Measurements from ENCODE around the gene PRDM11. TPM values are rescaled to one million over a fixed set of nuclear protein-coding genes. Genes with fewer than 3 reads are reported as not detected.
"Not testable (repeated sequence)": the region's sequence is repeated elsewhere in the genome, so short reads cannot be mapped to it uniquely, and the experiment has no call there.

The PRDM11 gene
- total and polyA plus RNA-seq, 4 experiments from 2014 or later: 0.30 to 8.5 (median 4.4) TPM

DNA sequence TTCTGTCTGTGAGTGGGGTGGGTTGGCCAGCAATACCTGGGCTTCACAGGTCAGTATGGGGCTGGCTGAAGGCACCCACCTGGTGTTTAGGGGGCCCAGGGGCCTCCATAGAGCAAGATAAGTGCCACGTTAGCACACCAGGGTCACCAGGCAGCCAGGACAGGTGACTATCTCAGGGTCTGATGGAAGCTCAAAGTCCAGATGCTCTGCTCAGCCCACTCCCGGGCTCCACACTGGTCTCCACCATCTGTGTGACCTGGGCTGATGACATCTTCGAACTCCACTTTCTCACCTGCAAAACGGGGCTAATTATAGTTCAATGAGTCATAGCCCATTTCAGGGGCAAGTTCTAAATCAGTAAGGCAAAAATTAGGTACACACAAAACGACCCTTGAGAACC is 39.4 kb upstream of the PRDM11 start:
- ChIA-PET CTCF (ENCODE audit: partially characterized antibody) (interaction anchor here (2.3 to 23.6 kb wide), 5 partner anchors 12 to 222 kb away, joined by 8 to 1298 read pairs (median 96); partner anchors contain the start of gene SYT13), POLR2A (ENCODE audit: partially characterized antibody) (no interaction called here)
- H3K36me3 ChIP-seq (ENCODE audit: insufficient read depth, low read length): no peaks in the 10 kb centered on the region
- H3K4me1 ChIP-seq (ENCODE audit: insufficient read depth, low read length): peaks cover 14% of the 10 kb centered on the region
- no peaks in the 10 kb centered on the region for H3K27me3 ChIP-seq (ENCODE audit: insufficient read depth, low read length)
- intact Hi-C loops (cut with micrococcal nuclease): no loop called here
- Mint-ChIP-seq H3K4me3 (no peak overlapping the region), H3K27ac (no peak overlapping the region), H3K4me1 (peaks cover 7 to 13% (median 13%) of the 10 kb centered on the region in 4 donors), H3K9me3 (no peaks in the 10 kb centered on the region), H3K27me3 (peaks cover 3 to 12% of the 10 kb centered on the region in 2 donors), H3K36me3 (no peaks in the 10 kb centered on the region)
- no peak for DNase-seq
- H3K4me3 ChIP-seq (ENCODE audit: low read length in 2 of 2): no peak overlapping the region
- no peaks in the 10 kb centered on the region for H3K9me3 ChIP-seq (ENCODE audit: control insufficient read depth in 1 of 2, low read length in 2 of 2)
- H3K27ac ChIP-seq (ENCODE audit: low read depth, low read length): no peak overlapping the region

DNA sequence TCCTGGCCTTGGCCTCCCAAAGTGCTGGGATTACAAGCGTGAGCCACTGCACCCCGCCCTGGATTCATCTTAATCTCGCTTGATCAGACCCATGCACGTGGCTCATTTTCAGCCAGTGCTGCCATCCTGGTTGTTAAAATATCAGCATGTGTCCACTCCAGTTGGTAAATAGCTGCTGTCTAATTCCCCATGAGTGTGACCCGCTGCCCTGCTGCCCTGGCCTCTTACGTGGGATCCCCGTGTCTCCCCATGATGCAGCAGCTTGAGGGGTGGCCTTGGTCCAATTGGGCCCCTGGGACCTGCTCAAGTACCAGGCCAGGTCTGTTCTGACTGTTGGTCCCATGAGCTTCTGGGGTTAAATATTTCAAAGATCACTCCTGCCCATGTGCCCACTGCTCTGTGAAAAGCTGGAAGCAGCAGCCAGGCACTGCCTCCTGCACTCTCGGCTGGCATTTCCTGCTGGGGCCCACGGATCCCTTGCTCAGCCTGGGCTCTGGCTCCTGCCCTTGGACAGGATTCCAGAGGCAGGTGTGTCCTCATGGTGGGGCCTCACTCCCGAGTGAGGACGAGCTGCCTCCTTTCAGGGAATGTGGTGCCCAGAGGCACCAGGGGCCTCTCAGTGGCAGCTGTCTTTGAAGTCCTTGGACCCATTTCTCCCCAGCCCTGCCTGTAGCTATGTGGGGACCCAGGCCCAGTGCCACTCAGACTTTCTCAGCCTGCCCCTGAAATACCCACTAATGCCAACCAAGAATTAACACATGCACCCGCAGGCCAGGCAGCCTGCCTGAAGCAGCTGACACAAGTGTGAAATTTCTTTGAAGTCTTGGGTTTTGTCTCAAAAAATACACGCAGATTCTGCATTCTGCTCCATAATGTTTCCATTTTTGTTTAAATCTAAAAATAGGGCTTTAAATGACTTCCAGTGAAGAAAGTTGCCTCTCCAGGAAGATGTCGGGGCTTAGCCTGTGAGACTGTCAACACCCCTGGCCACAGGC is 38.1 kb upstream of the PRDM11 start:
- Histone ChIP-seq H3K36me3 (ENCODE audit: insufficient read depth, low read length) (no peaks in the 10 kb centered on the region), H3K9me3 (ENCODE audit: control insufficient read depth in 1 of 2, low read length in 2 of 2) (no peaks in the 10 kb centered on the region), H3K27ac (ENCODE audit: low read depth, low read length) (no peak overlapping the region), H3K4me3 (ENCODE audit: low read length in 2 of 2) (no peak overlapping the region), H3K4me1 (ENCODE audit: insufficient read depth, low read length) (peaks cover under 1% of the 10 kb centered on the region), H3K27me3 (ENCODE audit: insufficient read depth, low read length) (no peaks in the 10 kb centered on the region)
- Mint-ChIP-seq H3K4me1 (peaks cover 0 to 2% (median under 1%) of the 10 kb centered on the region in 4 donors), H3K9me3 (no peaks in the 10 kb centered on the region), H3K36me3 (no peaks in the 10 kb centered on the region), H3K4me3 (no peak overlapping the region), H3K27me3 (peaks cover 7 to 21% of the 10 kb centered on the region in 2 donors), H3K27ac (no peak overlapping the region)
- POLR2A ChIA-PET (ENCODE audit: partially characterized antibody): no interaction called here
- intact Hi-C loops (cut with micrococcal nuclease): no loop called here
- no peak for DNase-seq
- CTCF ChIA-PET (ENCODE audit: partially characterized antibody): interaction anchor here (1.0 to 23.6 kb wide), 13 partner anchors 8 to 221 kb away, joined by 3 to 1298 read pairs (median 4); partner anchors contain the start of gene SYT13

DNA sequence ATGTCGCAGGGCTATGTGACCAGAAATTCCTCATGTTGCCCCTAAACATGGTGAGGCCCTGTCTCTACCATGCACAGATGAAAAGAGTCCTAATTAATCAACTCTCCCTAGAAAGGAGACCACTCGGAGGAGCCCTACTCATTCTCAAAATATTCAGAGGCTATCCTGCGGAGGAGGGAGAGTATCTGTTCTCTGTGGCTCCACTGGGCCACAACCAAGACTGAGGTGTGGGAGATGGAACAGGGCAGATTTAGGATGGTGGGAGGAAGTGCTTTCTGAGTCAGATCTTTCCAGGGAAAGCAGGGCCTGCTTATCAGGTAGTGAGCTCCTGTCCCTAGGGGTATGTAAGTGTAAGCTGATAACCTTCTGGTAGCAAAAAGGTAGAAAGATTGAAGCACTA is 37.0 kb upstream of the PRDM11 start:
- no peak overlapping the region for H3K27ac Mint-ChIP-seq
- intact Hi-C loops (cut with micrococcal nuclease): no loop called here
- peaks cover 14 to 28% of the 10 kb centered on the region in 2 donors for H3K27me3 Mint-ChIP-seq
- no peaks in the 10 kb centered on the region for H3K36me3 ChIP-seq (ENCODE audit: insufficient read depth, low read length)
- H3K4me3 ChIP-seq (ENCODE audit: low read length in 2 of 2): no peak overlapping the region
- H3K4me1 ChIP-seq (ENCODE audit: insufficient read depth, low read length): no peaks in the 10 kb centered on the region
- H3K27ac ChIP-seq (ENCODE audit: low read depth, low read length): no peak overlapping the region
- no peaks in the 10 kb centered on the region for H3K9me3 ChIP-seq (ENCODE audit: control insufficient read depth in 1 of 2, low read length in 2 of 2)
- ChIA-PET CTCF (ENCODE audit: partially characterized antibody) (interaction anchor here (0.8 to 23.6 kb wide), 18 partner anchors 9 to 263 kb away, joined by 3 to 1298 read pairs (median 7); partner anchors contain the start of gene SYT13), POLR2A (ENCODE audit: partially characterized antibody) (interaction anchor here (1.0 kb wide), 1 partner anchor 233 kb away, joined by 3 read pairs; no protein-coding TSS in a partner anchor)
- no peak for DNase-seq
- peaks cover 0 to 2% (median 0%) of the 10 kb centered on the region in 4 donors for H3K4me1 Mint-ChIP-seq
- peaks cover 0 to 1% (median 0%) of the 10 kb centered on the region in 8 donors for H3K9me3 Mint-ChIP-seq
- H3K27me3 ChIP-seq (ENCODE audit: insufficient read depth, low read length): no peaks in the 10 kb centered on the region
- H3K36me3 Mint-ChIP-seq: no peaks in the 10 kb centered on the region
- H3K4me3 Mint-ChIP-seq: no peak overlapping the region

DNA sequence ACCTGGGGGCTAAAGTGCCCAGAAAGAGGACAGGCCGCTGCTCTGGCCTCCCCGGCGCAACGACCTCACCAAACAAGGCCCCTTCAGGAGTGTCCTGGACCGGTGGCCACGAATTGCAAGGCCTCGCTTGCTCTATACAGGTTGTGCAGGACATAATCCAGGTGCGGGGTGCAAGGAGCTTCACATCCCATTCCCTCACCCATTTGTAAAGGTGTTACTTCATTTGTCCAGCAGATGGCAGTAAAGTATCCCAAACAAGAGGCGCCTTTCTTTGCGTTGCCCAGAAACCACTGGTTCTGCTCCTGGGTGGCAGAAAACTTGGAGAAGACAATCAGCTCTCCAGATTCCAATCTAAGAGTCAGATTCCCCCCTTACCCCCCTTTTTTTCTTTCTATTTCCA is 35.9 kb upstream of the PRDM11 start:
- DNase-seq: peak; percentile 45 to 71 (median 64)
- no peaks in the 10 kb centered on the region for H3K36me3 Mint-ChIP-seq
- Histone ChIP-seq H3K27me3 (ENCODE audit: insufficient read depth, low read length) (no peaks in the 10 kb centered on the region), H3K4me3 (ENCODE audit: low read length in 2 of 2) (no peak overlapping the region), H3K4me1 (ENCODE audit: insufficient read depth, low read length) (no peaks in the 10 kb centered on the region), H3K27ac (ENCODE audit: low read depth, low read length) (no peak overlapping the region), H3K9me3 (ENCODE audit: control insufficient read depth in 1 of 2, low read length in 2 of 2) (no peaks in the 10 kb centered on the region), H3K36me3 (ENCODE audit: insufficient read depth, low read length) (no peaks in the 10 kb centered on the region)
- no peak overlapping the region for H3K4me3 Mint-ChIP-seq
- H3K27ac Mint-ChIP-seq: no peak overlapping the region
- intact Hi-C loops (cut with micrococcal nuclease): loop anchor here (1.0 to 2.0 kb wide), 3 partner anchors 36 to 222 kb away; partner anchors contain the start of gene PRDM11
- H3K27me3 Mint-ChIP-seq: peaks cover 17 to 30% of the 10 kb centered on the region in 2 donors
- peaks cover 0 to 2% (median 0%) of the 10 kb centered on the region in 4 donors for H3K4me1 Mint-ChIP-seq
- ChIA-PET POLR2A (ENCODE audit: partially characterized antibody) (interaction anchor here (0.7 to 0.9 kb wide), 3 partner anchors 136 to 222 kb away, joined by 3 to 4 read pairs (median 3); no protein-coding TSS in a partner anchor), CTCF (ENCODE audit: partially characterized antibody) (interaction anchor here (0.6 to 23.6 kb wide), 43 partner anchors 9 to 262 kb away, joined by 3 to 1298 read pairs (median 4); partner anchors contain the start of gene SYT13)
- H3K9me3 Mint-ChIP-seq: peaks cover 0 to 5% (median 0%) of the 10 kb centered on the region in 8 donors

DNA sequence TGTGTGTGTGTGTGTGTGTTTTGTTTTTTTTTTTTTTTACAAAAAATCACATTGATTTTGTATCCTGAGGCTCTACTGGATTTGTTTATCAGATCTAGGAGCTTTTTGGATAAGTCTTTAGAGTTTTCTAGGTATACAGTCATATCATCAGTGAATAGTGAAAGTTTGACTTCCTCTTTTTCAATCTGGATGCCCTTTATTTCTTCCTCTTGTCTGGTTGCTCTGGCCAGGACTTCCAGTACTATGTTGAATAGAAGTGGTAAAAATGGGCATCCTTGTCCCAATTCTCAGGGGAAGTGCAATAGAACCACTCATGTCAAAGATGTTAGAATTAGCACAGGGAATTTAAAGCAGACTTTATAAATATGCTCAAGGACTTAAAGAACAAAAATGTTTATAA is 32.6 kb upstream of the PRDM11 start:
- Mint-ChIP-seq H3K27ac (no peak overlapping the region), H3K4me3 (no peak overlapping the region), H3K27me3 (peaks cover 26 to 42% of the 10 kb centered on the region in 2 donors), H3K9me3 (peaks cover 0 to 5% (median 0%) of the 10 kb centered on the region in 8 donors), H3K4me1 (no peaks in the 10 kb centered on the region), H3K36me3 (no peaks in the 10 kb centered on the region)
- intact Hi-C loops (cut with micrococcal nuclease): no loop called here
- DNase-seq: no peak
- CTCF ChIA-PET (ENCODE audit: partially characterized antibody): interaction anchor here (0.7 to 23.6 kb wide), 5 partner anchors 10 to 226 kb away, joined by 4 to 1298 read pairs (median 24); no protein-coding TSS in a partner anchor
- no peak overlapping the region for H3K27ac ChIP-seq (ENCODE audit: low read depth, low read length)
- no peaks in the 10 kb centered on the region for H3K9me3 ChIP-seq (ENCODE audit: control insufficient read depth in 1 of 2, low read length in 2 of 2)
- POLR2A ChIA-PET (ENCODE audit: partially characterized antibody): no interaction called here
- H3K4me1 ChIP-seq (ENCODE audit: insufficient read depth, low read length): no peaks in the 10 kb centered on the region
- H3K27me3 ChIP-seq (ENCODE audit: insufficient read depth, low read length): no peaks in the 10 kb centered on the region
- H3K4me3 ChIP-seq (ENCODE audit: low read length in 2 of 2): no peak overlapping the region
- H3K36me3 ChIP-seq (ENCODE audit: insufficient read depth, low read length): no peaks in the 10 kb centered on the region

DNA sequence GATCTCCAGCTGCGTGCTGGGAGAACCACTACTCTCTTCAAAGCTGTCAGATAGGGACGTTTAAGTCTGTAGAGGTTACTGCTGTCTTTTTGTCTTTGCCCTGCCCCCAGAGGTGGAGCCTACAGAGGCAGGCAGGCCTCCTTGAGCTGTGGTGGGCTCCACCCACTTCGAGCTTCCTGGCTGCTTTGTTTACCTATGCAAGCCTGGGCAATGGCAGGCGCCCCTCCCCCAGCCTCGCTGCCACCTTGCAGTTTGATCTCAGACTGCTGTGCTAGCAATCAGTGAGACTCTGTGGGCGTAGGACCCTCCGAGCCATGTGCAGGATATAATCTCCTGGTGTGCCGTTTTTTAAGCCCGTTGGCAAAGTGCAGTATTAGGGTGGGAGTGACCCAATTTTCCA is 18.6 kb upstream of the PRDM11 start:
- H3K36me3 Mint-ChIP-seq; H3K9me3 ChIP-seq (ENCODE audit: control insufficient read depth in 1 of 2, low read length in 2 of 2); H3K4me3 Mint-ChIP-seq; H3K27ac ChIP-seq (ENCODE audit: low read depth, low read length); intact Hi-C loops (cut with micrococcal nuclease); H3K4me3 ChIP-seq (ENCODE audit: low read length in 2 of 2); H3K4me1 Mint-ChIP-seq; CTCF ChIA-PET (ENCODE audit: partially characterized antibody); H3K4me1 ChIP-seq (ENCODE audit: insufficient read depth, low read length); H3K36me3 ChIP-seq (ENCODE audit: insufficient read depth, low read length); H3K27me3 ChIP-seq (ENCODE audit: insufficient read depth, low read length); H3K27ac Mint-ChIP-seq: not testable (repeated sequence)
- peak in 2 of 5 donors; percentile 17 to 31 for DNase-seq
- Mint-ChIP-seq H3K9me3 (peaks cover 0 to 16% (median 10%) of the 10 kb centered on the region in 8 donors), H3K27me3 (peaks cover 9 to 32% of the 10 kb centered on the region in 2 donors)
- POLR2A ChIA-PET (ENCODE audit: partially characterized antibody): interaction anchor here (0.6 kb wide), 1 partner anchor 517 kb away, joined by 3 read pairs; no protein-coding TSS in a partner anchor

DNA sequence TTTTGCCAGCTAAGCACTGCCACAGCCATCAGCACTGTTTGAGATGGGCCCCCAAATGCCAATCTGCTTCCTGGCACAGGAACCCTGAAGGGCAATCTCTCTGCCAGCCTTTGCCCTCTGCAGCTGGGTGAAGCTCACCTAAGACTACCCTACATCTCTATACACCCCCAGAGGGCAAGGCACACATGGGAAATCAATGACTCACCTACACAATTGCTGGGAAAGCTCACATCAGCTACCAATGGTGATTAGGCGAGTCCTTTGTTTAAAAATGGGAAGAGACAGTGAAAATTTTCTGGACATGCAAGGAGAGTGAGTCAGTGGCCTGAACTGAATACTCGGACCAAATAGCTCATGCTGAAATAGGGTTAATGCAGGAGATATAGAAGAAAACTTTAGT is 12.6 kb upstream of the PRDM11 start:
- Histone ChIP-seq H3K4me3 (ENCODE audit: low read length in 2 of 2) (no peak overlapping the region), H3K27me3 (ENCODE audit: insufficient read depth, low read length) (no peaks in the 10 kb centered on the region), H3K36me3 (ENCODE audit: insufficient read depth, low read length) (no peaks in the 10 kb centered on the region), H3K27ac (ENCODE audit: low read depth, low read length) (no peak overlapping the region), H3K4me1 (ENCODE audit: insufficient read depth, low read length) (no peaks in the 10 kb centered on the region), H3K9me3 (ENCODE audit: control insufficient read depth in 1 of 2, low read length in 2 of 2) (no peaks in the 10 kb centered on the region)
- ChIA-PET POLR2A (ENCODE audit: partially characterized antibody) (no interaction called here), CTCF (ENCODE audit: partially characterized antibody) (interaction anchor here (0.7 to 1.1 kb wide), 3 partner anchors 23 to 198 kb away, joined by 3 to 5 read pairs (median 4); no protein-coding TSS in a partner anchor)
- Mint-ChIP-seq H3K9me3 (peaks cover 0 to 14% (median 9%) of the 10 kb centered on the region in 8 donors), H3K27me3 (peaks cover 21 to 44% of the 10 kb centered on the region in 2 donors), H3K36me3 (peaks cover 2 to 4% of the 10 kb centered on the region in 2 donors), H3K27ac (no peak overlapping the region), H3K4me3 (no peak overlapping the region), H3K4me1 (no peaks in the 10 kb centered on the region)
- DNase-seq: no peak
- intact Hi-C loops (cut with micrococcal nuclease): no loop called here

All from CD4-positive, alpha-beta memory T cell (primary cell).